Measurements from ENCODE around the gene IQGAP2. TPM values are rescaled to one million over a fixed set of nuclear protein-coding genes. Genes with fewer than 3 reads are reported as not detected.

The IQGAP2 gene
- total RNA-seq, 1 donor from 2014 or later = 7.8 TPM

- ATAC-seq = no peak
- DNase-seq = no peak
- intact Hi-C loops (cut with micrococcal nuclease) = no loop called here
Observed at GRCh38 chr5:76439201-76439600, 36.1 kb downstream of the IQGAP2 start.

GRCh38 chr5:76439929-76440328, 36.8 kb downstream of the IQGAP2 start:
- intact Hi-C loops (cut with micrococcal nuclease) = no loop called here
- DNase-seq (no peak), ATAC-seq (no peak)

GRCh38 chr5:76441101-76441500, 38.0 kb downstream of the IQGAP2 start:
- ATAC-seq (no peak), DNase-seq (no peak)
- intact Hi-C loops (cut with micrococcal nuclease) = no loop called here

- no peak for ATAC-seq
- DNase-seq = no peak
- intact Hi-C loops (cut with micrococcal nuclease) = no loop called here
Observed at GRCh38 chr5:76441890-76442673, 39.0 kb downstream of the IQGAP2 start.

- DNase-seq = no peak
- no peak for ATAC-seq
- intact Hi-C loops (cut with micrococcal nuclease) = no loop called here
Observed at GRCh38 chr5:76443066-76443800, 40.1 kb downstream of the IQGAP2 start.

- ATAC-seq (no peak), DNase-seq (no peak)
- intact Hi-C loops (cut with micrococcal nuclease) = no loop called here
Observed at GRCh38 chr5:76445063-76445462, 42.0 kb downstream of the IQGAP2 start.

GRCh38 chr5:76445830-76446229, 42.7 kb downstream of the IQGAP2 start:
- DNase-seq (no peak), ATAC-seq (no peak)
- intact Hi-C loops (cut with micrococcal nuclease) = no loop called here

GRCh38 chr5:76446776-76447175, 43.7 kb downstream of the IQGAP2 start:
- ATAC-seq = no peak

GRCh38 chr5:76449606-76450005, 46.5 kb downstream of the IQGAP2 start:
- ATAC-seq (no peak), DNase-seq (no peak)
- intact Hi-C loops (cut with micrococcal nuclease) = no loop called here

More at GRCh38 chr5:76446776-76447175, 43.7 kb downstream of the IQGAP2 start:
- intact Hi-C loops (cut with micrococcal nuclease) = no loop called here
- no peak for DNase-seq

GRCh38 chr5:76450054-76450453, 47.0 kb downstream of the IQGAP2 start:
- DNase-seq (no peak), ATAC-seq (no peak)
- intact Hi-C loops (cut with micrococcal nuclease) = no loop called here

GRCh38 chr5:76451031-76451701, 48.1 kb downstream of the IQGAP2 start:
- no peak for ATAC-seq
- no peak for DNase-seq

GRCh38 chr5:76455531-76456133, 52.5 kb downstream of the IQGAP2 start:
- no peak for ATAC-seq
- intact Hi-C loops (cut with micrococcal nuclease) = no loop called here
- DNase-seq = no peak

More at GRCh38 chr5:76451031-76451701, 48.1 kb downstream of the IQGAP2 start:
- intact Hi-C loops (cut with micrococcal nuclease) = no loop called here

GRCh38 chr5:76456258-76456657, 53.2 kb downstream of the IQGAP2 start:
- DNase-seq (no peak), ATAC-seq (no peak)
- intact Hi-C loops (cut with micrococcal nuclease) = no loop called here

GRCh38 chr5:76457674-76458485, 54.8 kb downstream of the IQGAP2 start:
- DNase-seq (no peak), ATAC-seq (no peak)
- intact Hi-C loops (cut with micrococcal nuclease) = no loop called here

- no peak for DNase-seq
- no peak for ATAC-seq
- intact Hi-C loops (cut with micrococcal nuclease) = no loop called here
Observed at GRCh38 chr5:76458486-76458830, 55.4 kb downstream of the IQGAP2 start.

- no peak for ATAC-seq
- no peak for DNase-seq
- intact Hi-C loops (cut with micrococcal nuclease) = no loop called here
Observed at GRCh38 chr5:76460104-76460503, 57.0 kb downstream of the IQGAP2 start.

- no peak for DNase-seq
- intact Hi-C loops (cut with micrococcal nuclease) = no loop called here
- no peak for ATAC-seq
Observed at GRCh38 chr5:76462097-76462667, 59.1 kb downstream of the IQGAP2 start.

- intact Hi-C loops (cut with micrococcal nuclease) = no loop called here
- ATAC-seq = no peak
- DNase-seq = no peak
Observed at GRCh38 chr5:76467216-76467615, 64.1 kb downstream of the IQGAP2 start.

Measured in left ventricle myocardium superior (tissue), 1 donor.